GM13976 (cell line): ENCODE results near the gene ZNF296.
A peak's percentile ranks its signal among the peaks of the same experiment; 100 is the strongest.

ENCODE experiments used
- DNase-seq: peaks from one replicate; pipeline ENCODE4 v3.0.0; 2012; ENCODE audit warnings: low spot score
- in situ Hi-C: fragments of 300-500 bp; cut with MboI; formaldehyde crosslinking; loops from one replicate; pipeline ENCODE4 v1.12.0; 2022; ENCODE audit warnings: low sequenced_read_pairs, mixed read lengths, inconsistent platforms; ENCODE audit not compliant: unreplicated experiment
- TF ChIP-seq, protein P1 (sequence below): IDR thresholded peaks from 2 replicates; pipeline ENCODE4 v1.5.1; 2012; ENCODE audit warnings: borderline replicate concordance, mild to moderate bottlenecking; ENCODE audit not compliant: insufficient read depth; ENCODE audit errors: extremely low read depth, missing control alignments, control extremely low read depth

The ZNF296 gene

GRCh38 chr19:45047188-45047797 is 29.0 kb downstream of the ZNF296 start:
- DNase-seq: peak; percentile 71
- in situ Hi-C loops: no loop called here
- TF ChIP-seq, protein P1, sequence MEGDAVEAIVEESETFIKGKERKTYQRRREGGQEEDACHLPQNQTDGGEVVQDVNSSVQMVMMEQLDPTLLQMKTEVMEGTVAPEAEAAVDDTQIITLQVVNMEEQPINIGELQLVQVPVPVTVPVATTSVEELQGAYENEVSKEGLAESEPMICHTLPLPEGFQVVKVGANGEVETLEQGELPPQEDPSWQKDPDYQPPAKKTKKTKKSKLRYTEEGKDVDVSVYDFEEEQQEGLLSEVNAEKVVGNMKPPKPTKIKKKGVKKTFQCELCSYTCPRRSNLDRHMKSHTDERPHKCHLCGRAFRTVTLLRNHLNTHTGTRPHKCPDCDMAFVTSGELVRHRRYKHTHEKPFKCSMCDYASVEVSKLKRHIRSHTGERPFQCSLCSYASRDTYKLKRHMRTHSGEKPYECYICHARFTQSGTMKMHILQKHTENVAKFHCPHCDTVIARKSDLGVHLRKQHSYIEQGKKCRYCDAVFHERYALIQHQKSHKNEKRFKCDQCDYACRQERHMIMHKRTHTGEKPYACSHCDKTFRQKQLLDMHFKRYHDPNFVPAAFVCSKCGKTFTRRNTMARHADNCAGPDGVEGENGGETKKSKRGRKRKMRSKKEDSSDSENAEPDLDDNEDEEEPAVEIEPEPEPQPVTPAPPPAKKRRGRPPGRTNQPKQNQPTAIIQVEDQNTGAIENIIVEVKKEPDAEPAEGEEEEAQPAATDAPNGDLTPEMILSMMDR: no peak

GRCh38 chr19:45046355-45046754 is 29.9 kb downstream of the ZNF296 start:
- TF ChIP-seq, protein P1: no peak
- no peak for DNase-seq
- in situ Hi-C loops: no loop called here

DNA sequence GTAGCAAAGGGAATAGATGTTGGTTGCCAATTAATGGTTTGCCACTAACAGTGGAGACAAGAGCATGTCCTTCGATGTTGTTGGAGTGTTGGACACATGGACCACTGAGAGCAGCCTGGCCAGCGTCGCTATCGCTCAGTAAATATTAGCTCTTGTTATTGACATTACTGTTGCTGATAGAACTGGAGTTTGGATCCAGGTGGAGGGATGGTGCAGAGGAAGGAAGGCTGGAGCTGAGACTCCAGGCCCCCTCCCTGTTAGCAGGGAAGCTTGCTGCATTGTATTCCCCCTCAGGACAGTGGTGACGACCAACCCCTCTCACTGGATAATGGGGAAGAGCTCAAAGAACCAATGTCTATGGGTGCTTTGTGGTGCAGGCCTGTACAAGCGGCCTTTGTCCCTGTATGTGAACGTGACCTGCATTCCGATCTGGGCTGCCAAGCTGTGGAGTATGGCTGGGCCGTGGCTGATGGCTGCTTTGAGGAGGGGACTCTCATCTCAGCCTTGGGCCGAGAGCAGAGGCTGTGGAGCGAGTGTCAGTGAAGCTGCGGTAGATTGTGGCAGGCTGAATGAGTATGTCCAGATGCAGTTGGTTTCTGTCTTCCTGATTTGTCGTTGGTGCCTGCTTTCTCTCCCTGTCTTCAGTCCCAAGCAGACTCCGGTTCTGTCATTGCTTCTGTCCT is 30.5 kb downstream of the ZNF296 start:
- DNase-seq: no peak
- TF ChIP-seq, protein P1: no peak
- in situ Hi-C loops: no loop called here

GRCh38 chr19:45041125-45041524 is 35.2 kb downstream of the ZNF296 start:
- DNase-seq: no peak

GRCh38 chr19:45040059-45040771 is 36.1 kb downstream of the ZNF296 start:
- DNase-seq: no peak
- TF ChIP-seq, protein P1: no peak
- in situ Hi-C loops: no loop called here

More at GRCh38 chr19:45041125-45041524, 35.2 kb downstream of the ZNF296 start:
- TF ChIP-seq, protein P1: no peak
- in situ Hi-C loops: no loop called here

DNA sequence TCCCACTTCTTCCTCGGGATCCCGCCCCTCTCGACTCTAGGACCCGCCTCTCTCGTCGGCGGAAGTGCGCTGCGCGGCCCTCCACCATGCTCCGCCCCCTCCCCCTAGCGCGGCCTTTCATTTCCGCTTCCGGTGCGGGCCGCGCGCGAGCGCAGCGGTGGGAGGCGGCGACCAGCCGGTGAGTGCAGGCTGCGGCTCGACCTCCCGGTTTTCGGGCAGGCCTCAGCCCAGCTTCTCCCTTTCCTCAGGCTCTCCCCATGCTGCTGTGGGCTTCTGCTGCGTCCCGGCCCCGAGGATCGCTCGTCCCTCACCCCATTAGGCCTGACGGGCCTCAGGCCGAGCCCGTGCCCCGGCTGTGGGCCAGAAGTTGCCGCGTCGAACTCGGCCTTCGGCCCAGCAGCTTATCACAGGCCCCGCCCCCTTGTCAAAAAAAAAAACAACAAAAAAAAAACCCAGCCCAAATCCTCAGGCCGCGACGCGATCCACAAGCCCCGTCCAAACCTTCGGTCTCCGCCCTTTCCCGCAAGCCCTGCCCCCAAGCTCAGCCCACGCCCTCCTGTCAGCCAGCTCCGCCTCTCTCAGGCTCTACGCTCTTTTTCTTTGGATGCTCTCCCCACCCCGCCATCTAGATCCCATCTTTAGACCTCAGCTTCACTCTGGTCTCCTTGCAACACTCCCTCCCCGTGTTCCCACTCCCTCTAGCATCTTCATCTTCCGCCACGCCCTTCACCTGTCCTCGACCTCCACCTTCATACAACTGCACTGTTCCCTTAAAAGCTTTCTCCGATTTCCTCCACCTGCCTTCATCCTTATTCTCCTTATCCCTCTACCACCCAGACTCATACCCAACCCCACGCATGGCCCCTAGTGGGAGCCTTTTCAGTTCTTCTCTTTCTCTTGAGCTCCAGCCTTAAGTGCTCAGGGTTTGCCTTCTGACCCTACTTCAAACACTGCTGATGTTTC is 37.1 kb downstream of the ZNF296 start, which contains the start of gene CLASRP:
CLASRP (plus strand) TSS at position 115 of the 963 bp plus-strand sequence. CDS start 1,168 bp downstream, outside the sequence.
- TF ChIP-seq, protein P1: no peak
- in situ Hi-C loops: no loop called here
- DNase-seq: peak; percentile 93
